ENCODE results near the gene CYP19A1.

GRCh38 chr15:51266656-51267050 is 71.7 kb downstream of the CYP19A1 start:
- TF ChIP-seq NFIC (IDR thresholded peaks at IDR 0.05), result no peak
- TF ChIP-seq TAF1 (IDR thresholded peaks at IDR 0.05; ENCODE audit: low read depth), result no peak
